ENCODE results near the gene CD36. TPM values are rescaled to one million over a fixed set of nuclear protein-coding genes. Genes with fewer than 3 reads are reported as not detected.

The CD36 gene
- total RNA-seq, 1 donor from 2014 or later, result 2,225 TPM

- DNase-seq (ENCODE audit: low spot score), result no peak
Measured at GRCh38 chr7:80699045-80699638, 60.7 kb downstream of the CD36 start.

- no peak for DNase-seq (ENCODE audit: low spot score)
Measured at GRCh38 chr7:80699721-80700256, 61.3 kb downstream of the CD36 start.

- no peak for DNase-seq (ENCODE audit: low spot score)
Measured at GRCh38 chr7:80703272-80703671, 64.8 kb downstream of the CD36 start.

GRCh38 chr7:80705130-80705781 lies 66.8 kb downstream of the CD36 start:
- no peak for DNase-seq (ENCODE audit: low spot score)

GRCh38 chr7:80707318-80707717 lies 68.9 kb downstream of the CD36 start:
- DNase-seq (ENCODE audit: low spot score), result no peak

GRCh38 chr7:80708123-80708522 lies 69.7 kb downstream of the CD36 start:
- DNase-seq (ENCODE audit: low spot score), result no peak

GRCh38 chr7:80711531-80711930 lies 73.1 kb downstream of the CD36 start:
- peak; percentile 72 for DNase-seq (ENCODE audit: low spot score)

GRCh38 chr7:80719261-80719660 lies 80.8 kb downstream of the CD36 start:
- no peak for DNase-seq (ENCODE audit: low spot score)

- no peak for DNase-seq (ENCODE audit: low spot score)
Measured at GRCh38 chr7:80720146-80720545, 81.7 kb downstream of the CD36 start.

- DNase-seq (ENCODE audit: low spot score), result no peak
Measured at GRCh38 chr7:80721883-80722615, 83.6 kb downstream of the CD36 start.

GRCh38 chr7:80722616-80723195 lies 84.3 kb downstream of the CD36 start:
- no peak for DNase-seq (ENCODE audit: low spot score)

- DNase-seq (ENCODE audit: low spot score), result no peak
Measured at GRCh38 chr7:80724249-80724871, 85.9 kb downstream of the CD36 start.

GRCh38 chr7:80725181-80725611 lies 86.8 kb downstream of the CD36 start:
- DNase-seq (ENCODE audit: low spot score), result no peak

Other genes starting within 250 kb of the CD36 start
- not detected for gene GNAT3, start 126.6 kb upstream of the CD36 start, total RNA-seq